Prostate gland (tissue), 2 donors: ENCODE measurements around the gene SPIN1. TPM values are rescaled to one million over a fixed set of nuclear protein-coding genes. Genes with fewer than 3 reads are reported as not detected.

Experiments
- DNase-seq: peaks from one replicate; pipeline ENCODE4 v3.0.0-alpha.2; 2019; ENCODE audit warnings: low spot score
- H3K27ac ChIP-seq, 2 donors: fragments of 200-600 bp; sonication (generic); 2 replicates each; pipeline ENCODE4 v1.5.1; 2017 to 2019
- H3K27me3 ChIP-seq: fragments of 200-600 bp; sonication (generic); replicated peaks from 2 replicates; pipeline ENCODE4 v1.5.1; 2019; ENCODE audit not compliant: insufficient read depth
- H3K36me3 ChIP-seq, 2 donors: fragments of 200-600 bp; sonication (generic); 1 replicate in 1 of 2; 2 replicates in 1 of 2; pipeline versions ENCODE4 v1.5.1 to v1.8.1; 2017 to 2019
- H3K4me1 ChIP-seq: fragments of 200-600 bp; sonication (generic); replicated peaks from 2 replicates; pipeline ENCODE4 v1.5.1; 2019
- H3K4me3 ChIP-seq, 2 donors: fragments of 200-600 bp; sonication (generic); 2 replicates each; pipeline ENCODE4 v1.5.1; 2017 to 2019
- H3K9me3 ChIP-seq: fragments of 200-600 bp; sonication (generic); 2 replicates; pipeline ENCODE4 v1.5.1; 2017
- CTCF ChIP-seq, 4 experiments: fragments of 200-600 bp in 2 of 4; fragments of 450-650 bp in 2 of 4; sonication (generic) in 2 of 4; IDR thresholded peaks; 1 replicate in 3 of 4; 2 replicates in 1 of 4; pipeline ENCODE4 v1.5.1; 2016 to 2019; ENCODE audit warnings: antibody characterized with exemption in 4 of 4, mild to moderate bottlenecking in 2 of 4, moderate library complexity in 2 of 4
- POLR2A ChIP-seq: fragments of 450-650 bp; IDR thresholded peaks from one replicate; pipeline ENCODE4 v1.6.1; 2016; ENCODE audit warnings: antibody characterized with exemption, mild to moderate bottlenecking
- POLR2AphosphoS5 ChIP-seq: sonication (generic); formaldehyde crosslinking; IDR thresholded peaks from one replicate; pipeline ENCODE4 v1.6.1; 2017; ENCODE audit warnings: antibody characterized with exemption
- WGBS: methylation state at CpG from one replicate; pipeline ENCODE4 v1.1.5; 2018; 5-methylcytosine and 5-hydroxymethylcytosine counted together
- intact Hi-C: fragments of 100-400 bp; cut with DNase I; formaldehyde crosslinking; loops from one replicate; pipeline ENCODE4 v1.14.2; 2022
- total RNA-seq, 2 donors: library from RNA; depleted of rRNA; stranded (reverse); fragments of >200 nt; gene quantifications; one replicate each; pipeline ENCODE4 v1.1.0, GENCODE V29; 2016

Gene SPIN1
- total RNA-seq, 2 donors from 2014 or later: 74.5 to 98.5 TPM

GRCh38 chr9:88387552-88388202, 567 bp upstream of the SPIN1 start:
- H3K4me3 ChIP-seq: peak overlapping the region; percentile 87 to 91
- H3K4me1 ChIP-seq: no peaks in the 10 kb centered on the region
- H3K36me3 ChIP-seq: no peaks in the 10 kb centered on the region
- H3K27me3 ChIP-seq: no peaks in the 10 kb centered on the region
- H3K9me3 ChIP-seq: no peaks in the 10 kb centered on the region
- under 1% methylated on average over 40 of the region's 40 CpGs for WGBS
- peak; percentile 75 for TF ChIP-seq POLR2A
- peak in 1 of 4 experiments; percentile 10 for TF ChIP-seq CTCF (IDR thresholded peaks at IDR 0.05)
- TF ChIP-seq POLR2AphosphoS5: no peak
- DNase-seq: peak; percentile 31
- peak overlapping the region; percentile 87 to 95 for H3K27ac ChIP-seq
- intact Hi-C loops: loop anchor here (2.0 to 10.0 kb wide), 3 partner anchors 147 to 283 kb away; partner anchors contain the start of gene NXNL2

DNA sequence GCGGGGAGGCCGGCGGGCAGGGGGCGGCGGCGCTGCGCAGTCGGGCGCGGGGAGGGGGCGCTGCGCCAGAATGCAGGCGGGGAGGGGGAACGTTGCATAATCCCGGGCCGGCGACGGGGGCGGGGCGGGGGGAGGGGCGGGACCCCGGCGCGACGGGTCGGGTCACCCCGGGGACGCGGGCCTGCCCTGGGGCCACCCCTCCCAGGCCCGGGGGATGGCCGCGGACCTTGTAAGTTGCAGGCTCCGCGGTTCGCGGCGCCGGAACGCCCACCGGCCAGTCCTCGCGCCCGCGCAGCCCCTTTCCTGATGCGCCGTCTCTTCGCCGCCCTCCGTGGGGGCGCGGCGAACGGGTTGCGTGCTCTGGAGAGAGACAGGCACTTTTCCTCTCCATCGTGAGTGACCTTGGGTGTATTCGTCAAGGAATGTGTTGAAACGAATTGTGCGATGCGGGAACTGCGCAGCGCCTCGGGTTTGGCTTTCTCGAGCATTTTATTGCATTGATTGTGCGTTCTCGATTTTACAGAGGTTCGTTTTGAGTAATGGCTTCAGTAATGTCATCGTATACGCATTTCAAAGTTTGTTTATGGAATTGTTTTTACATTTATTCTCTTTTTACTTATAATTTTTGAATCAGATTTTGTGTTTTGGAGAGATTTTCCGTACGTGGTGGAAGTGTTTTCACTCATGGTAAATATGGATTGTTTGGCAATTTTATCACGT, 802 bp downstream of the SPIN1 start:
- peak overlapping the region; percentile 87 to 95 for H3K27ac ChIP-seq
- WGBS: under 1% methylated on average over 44 of the region's 71 CpGs
- no peaks in the 10 kb centered on the region for H3K36me3 ChIP-seq
- H3K27me3 ChIP-seq: no peaks in the 10 kb centered on the region
- H3K4me1 ChIP-seq: no peaks in the 10 kb centered on the region
- peak overlapping the region; percentile 87 to 91 for H3K4me3 ChIP-seq
- TF ChIP-seq POLR2A (peak; percentile 32), CTCF (IDR thresholded peaks at IDR 0.05) (peak in 2 of 4 experiments; percentile 7 to 22), POLR2AphosphoS5 (peak; percentile 12)
- intact Hi-C loops: loop anchor here (2.0 to 10.0 kb wide), 3 partner anchors 146 to 284 kb away; partner anchors contain the start of gene NXNL2
- DNase-seq: peak; percentile 29
- no peaks in the 10 kb centered on the region for H3K9me3 ChIP-seq

DNA sequence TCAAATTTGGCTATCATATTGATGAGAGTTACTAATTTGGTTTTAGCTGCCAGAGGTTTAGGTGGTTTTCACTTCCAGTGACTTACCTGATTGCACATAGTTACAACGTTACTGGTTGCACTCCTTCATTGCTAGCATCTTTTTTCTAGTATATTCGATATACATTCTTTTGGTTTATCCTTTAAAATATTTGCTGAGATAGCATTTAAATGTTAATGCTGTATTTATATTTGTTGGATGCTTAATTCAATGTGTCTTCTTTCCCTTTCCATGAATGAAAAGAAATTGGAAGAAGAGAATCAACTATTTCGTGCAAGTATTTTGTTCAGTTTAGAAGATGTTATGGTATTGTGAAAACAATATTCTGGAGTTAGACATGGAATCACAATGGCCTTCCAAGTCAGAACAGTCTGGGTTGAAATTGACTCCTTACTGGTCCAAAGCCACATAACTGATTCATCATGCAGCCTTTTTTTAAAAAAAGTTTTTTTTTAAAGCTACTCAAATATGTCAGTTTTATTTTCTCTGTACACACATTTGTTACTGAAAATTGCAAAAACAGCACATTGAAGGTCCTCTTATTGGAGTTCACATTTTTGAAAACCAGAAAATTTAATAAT, 2.2 kb downstream of the SPIN1 start:
- WGBS: 47% methylated on average over 3 of the region's 3 CpGs
- no peak for TF ChIP-seq POLR2AphosphoS5
- no peak for TF ChIP-seq CTCF (IDR thresholded peaks at IDR 0.05)
- TF ChIP-seq POLR2A: no peak
- Histone ChIP-seq H3K27me3 (no peaks in the 10 kb centered on the region), H3K9me3 (no peaks in the 10 kb centered on the region), H3K36me3 (no peaks in the 10 kb centered on the region), H3K27ac (no peak overlapping the region), H3K4me1 (no peaks in the 10 kb centered on the region), H3K4me3 (no peak overlapping the region)
- no peak for DNase-seq
- intact Hi-C loops: no loop called here

GRCh38 chr9:88391236-88391635, 3.0 kb downstream of the SPIN1 start:
- no peaks in the 10 kb centered on the region for H3K4me1 ChIP-seq
- H3K4me3 ChIP-seq: no peak overlapping the region
- 61% methylated on average over 2 of the region's 2 CpGs for WGBS
- no peaks in the 10 kb centered on the region for H3K27me3 ChIP-seq
- H3K27ac ChIP-seq: peak overlapping the region in 1 of 2 donors; percentile 33
- TF ChIP-seq CTCF (IDR thresholded peaks at IDR 0.05): no peak
- no peak for TF ChIP-seq POLR2AphosphoS5
- no peak for TF ChIP-seq POLR2A
- no peaks in the 10 kb centered on the region for H3K9me3 ChIP-seq
- H3K36me3 ChIP-seq: no peaks in the 10 kb centered on the region
- intact Hi-C loops: no loop called here
- no peak for DNase-seq
